ENCODE measurements around the gene KAT7. TPM values are rescaled to one million over a fixed set of nuclear protein-coding genes. Genes with fewer than 3 reads are reported as not detected.
A peak's percentile ranks its signal among the peaks of the same experiment; 100 is the strongest.

Gene KAT7
- total RNA-seq, 2 donors from 2014 or later: 48.3 to 78.6 TPM

GRCh38 chr17:49830605-49831004, 42.1 kb downstream of the KAT7 start:
- intact Hi-C loops (cut with DNase I): no loop called here
- no peaks in the 10 kb centered on the region for H3K9me3 ChIP-seq
- no peak for DNase-seq (ENCODE audit: low spot score)
- TF ChIP-seq POLR2A (IDR thresholded peaks at IDR 0.05) (no peak), CTCF (IDR thresholded peaks at IDR 0.05) (no peak), POLR2AphosphoS5 (IDR thresholded peaks at IDR 0.05) (no peak)
- H3K4me3 ChIP-seq: no peak overlapping the region
- no peak overlapping the region for H3K27ac ChIP-seq
- H3K36me3 ChIP-seq: peaks cover 0 to 15% of the 10 kb centered on the region in 2 donors
- H3K4me1 ChIP-seq (replicated peaks): no peaks in the 10 kb centered on the region
- no peaks in the 10 kb centered on the region for H3K27me3 ChIP-seq (replicated peaks; ENCODE audit: insufficient read depth)
- WGBS: 14% methylated on average over 1 of the region's 1 CpG

DNA sequence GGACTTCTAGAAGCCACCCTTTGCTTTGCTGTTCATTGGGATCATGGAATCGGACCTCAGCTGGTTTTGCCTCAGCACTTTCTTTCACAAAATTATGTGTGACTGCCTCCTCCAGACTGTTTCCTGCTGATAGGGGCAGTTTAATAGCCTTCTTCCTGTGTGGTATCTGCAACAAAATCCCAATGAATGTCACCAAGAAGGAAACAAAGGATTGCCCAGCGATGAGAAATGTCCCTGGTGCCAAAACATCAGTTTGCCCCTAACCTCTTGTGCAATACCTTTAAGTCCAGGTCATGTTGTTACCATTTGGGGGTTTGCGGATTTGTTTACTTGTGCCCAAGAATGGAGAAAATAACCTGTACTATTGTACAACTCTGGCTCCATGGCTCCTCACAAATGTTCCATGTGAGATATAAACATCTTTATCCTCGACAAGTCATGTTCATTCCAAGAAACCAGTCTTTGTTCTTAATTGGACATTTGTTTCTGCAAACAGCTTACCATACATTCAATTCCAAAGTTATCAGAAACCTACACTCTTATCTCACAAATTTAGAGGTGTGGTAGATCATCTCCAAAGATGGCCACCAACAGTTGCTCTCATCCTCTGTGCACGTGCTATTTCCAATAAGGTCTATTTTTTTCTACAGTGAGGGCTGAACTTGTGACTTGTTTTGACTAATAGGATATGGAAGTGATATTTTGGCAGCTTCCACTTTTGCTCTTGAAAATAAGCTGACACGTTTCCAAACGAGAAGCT, 44.5 kb downstream of the KAT7 start:
- no peak overlapping the region for H3K27ac ChIP-seq
- no peak overlapping the region for H3K4me3 ChIP-seq
- TF ChIP-seq POLR2A (IDR thresholded peaks at IDR 0.05) (no peak), CTCF (IDR thresholded peaks at IDR 0.05) (no peak), POLR2AphosphoS5 (IDR thresholded peaks at IDR 0.05) (no peak)
- H3K36me3 ChIP-seq: no peaks in the 10 kb centered on the region
- 67% methylated on average over 7 of the region's 7 CpGs for WGBS
- no peaks in the 10 kb centered on the region for H3K9me3 ChIP-seq
- DNase-seq (ENCODE audit: low spot score): no peak
- H3K4me1 ChIP-seq (replicated peaks): no peaks in the 10 kb centered on the region
- H3K27me3 ChIP-seq (replicated peaks; ENCODE audit: insufficient read depth): no peaks in the 10 kb centered on the region
- intact Hi-C loops (cut with DNase I): no loop called here

DNA sequence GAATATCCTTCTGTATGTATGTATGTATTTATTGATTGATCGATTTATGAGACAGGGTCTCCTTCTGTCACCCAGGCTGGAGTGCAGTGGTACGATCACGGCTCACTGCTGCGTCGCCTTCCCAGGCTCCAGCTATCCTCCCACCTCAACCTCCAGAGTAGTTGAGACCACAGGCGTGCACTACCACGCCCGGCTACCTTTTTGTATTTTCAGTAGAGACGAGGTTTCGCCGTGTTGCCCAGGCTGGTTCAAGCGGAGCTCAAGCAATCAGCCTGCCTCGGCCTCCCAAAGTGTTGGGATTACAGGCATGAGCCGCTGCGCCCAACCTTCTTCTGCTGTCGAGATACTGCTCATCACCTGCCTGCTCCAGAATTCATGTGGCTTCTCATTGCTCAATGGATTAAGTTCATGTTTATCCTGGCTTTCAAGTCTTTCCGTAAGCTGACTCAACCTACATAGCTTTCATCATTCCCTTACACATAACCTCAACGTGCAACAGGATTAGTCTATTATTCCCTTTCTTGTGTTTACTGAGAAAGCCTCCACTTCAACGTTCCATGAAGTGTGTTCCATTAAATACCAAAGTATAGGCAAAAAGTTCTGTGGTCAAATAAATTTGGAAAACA, 45.8 kb downstream of the KAT7 start:
- TF ChIP-seq POLR2A (IDR thresholded peaks at IDR 0.05) (no peak), CTCF (IDR thresholded peaks at IDR 0.05) (no peak)
- no peak overlapping the region for H3K27ac ChIP-seq
- no peaks in the 10 kb centered on the region for H3K4me1 ChIP-seq (replicated peaks)
- H3K4me3 ChIP-seq: no peak overlapping the region
- no peaks in the 10 kb centered on the region for H3K36me3 ChIP-seq
- H3K9me3 ChIP-seq: no peaks in the 10 kb centered on the region
- no peak for DNase-seq (ENCODE audit: low spot score)
- 97% methylated on average over 19 of the region's 19 CpGs for WGBS
- no peaks in the 10 kb centered on the region for H3K27me3 ChIP-seq (replicated peaks; ENCODE audit: insufficient read depth)
- intact Hi-C loops (cut with DNase I): no loop called here

GRCh38 chr17:49835472-49835871, 47.0 kb downstream of the KAT7 start:
- no peaks in the 10 kb centered on the region for H3K9me3 ChIP-seq
- no peaks in the 10 kb centered on the region for H3K36me3 ChIP-seq
- no peaks in the 10 kb centered on the region for H3K27me3 ChIP-seq (replicated peaks; ENCODE audit: insufficient read depth)
- no peaks in the 10 kb centered on the region for H3K4me1 ChIP-seq (replicated peaks)
- no peak for DNase-seq (ENCODE audit: low spot score)
- 88% methylated on average over 7 of the region's 7 CpGs for WGBS
- intact Hi-C loops (cut with DNase I): no loop called here
- H3K27ac ChIP-seq: peak overlapping the region in 1 of 2 donors; percentile 38
- TF ChIP-seq CTCF (IDR thresholded peaks at IDR 0.05): no peak
- no peak for TF ChIP-seq POLR2A (IDR thresholded peaks at IDR 0.05)
- no peak for TF ChIP-seq POLR2AphosphoS5 (IDR thresholded peaks at IDR 0.05)
- H3K4me3 ChIP-seq: no peak overlapping the region
